Hepatocyte (in vitro differentiated cells): Measurements from ENCODE around the gene YIPF6.

Experiments
- EZH2 ChIP-seq: fragments of 200-600 bp; sonication (generic); IDR thresholded peaks from 2 replicates; pipeline ENCODE4 v1.6.1; 2016; ENCODE audit warnings: antibody characterized with exemption, mild to moderate bottlenecking, borderline replicate concordance
- TF ChIP-seq, protein P1 (sequence below): fragments of 200-600 bp; sonication (generic); IDR thresholded peaks from 2 replicates; pipeline ENCODE4 v1.5.1; 2016; ENCODE audit warnings: antibody characterized with exemption, mild to moderate bottlenecking; ENCODE audit not compliant: poor library complexity

DNA sequence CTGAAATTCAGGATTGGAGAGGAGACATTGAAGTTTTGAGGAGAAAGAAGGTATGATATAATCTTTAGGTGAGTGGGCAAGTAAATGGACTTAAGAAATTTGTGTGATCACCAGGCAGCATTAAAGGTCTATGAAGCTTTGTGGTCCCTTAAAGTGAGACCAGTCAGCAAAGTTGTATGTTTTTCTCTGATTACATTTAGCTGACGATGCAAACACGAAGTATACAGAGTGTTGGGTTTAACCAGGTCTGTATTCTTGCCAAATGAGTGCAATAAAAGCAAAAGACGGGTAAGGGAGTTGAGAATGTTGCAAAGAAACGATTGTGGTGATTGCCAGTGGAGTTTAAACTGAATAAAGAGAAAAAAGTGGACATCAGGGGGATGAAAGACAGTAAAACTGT is 11.6 kb upstream of the YIPF6 start:
- TF ChIP-seq, protein P1, sequence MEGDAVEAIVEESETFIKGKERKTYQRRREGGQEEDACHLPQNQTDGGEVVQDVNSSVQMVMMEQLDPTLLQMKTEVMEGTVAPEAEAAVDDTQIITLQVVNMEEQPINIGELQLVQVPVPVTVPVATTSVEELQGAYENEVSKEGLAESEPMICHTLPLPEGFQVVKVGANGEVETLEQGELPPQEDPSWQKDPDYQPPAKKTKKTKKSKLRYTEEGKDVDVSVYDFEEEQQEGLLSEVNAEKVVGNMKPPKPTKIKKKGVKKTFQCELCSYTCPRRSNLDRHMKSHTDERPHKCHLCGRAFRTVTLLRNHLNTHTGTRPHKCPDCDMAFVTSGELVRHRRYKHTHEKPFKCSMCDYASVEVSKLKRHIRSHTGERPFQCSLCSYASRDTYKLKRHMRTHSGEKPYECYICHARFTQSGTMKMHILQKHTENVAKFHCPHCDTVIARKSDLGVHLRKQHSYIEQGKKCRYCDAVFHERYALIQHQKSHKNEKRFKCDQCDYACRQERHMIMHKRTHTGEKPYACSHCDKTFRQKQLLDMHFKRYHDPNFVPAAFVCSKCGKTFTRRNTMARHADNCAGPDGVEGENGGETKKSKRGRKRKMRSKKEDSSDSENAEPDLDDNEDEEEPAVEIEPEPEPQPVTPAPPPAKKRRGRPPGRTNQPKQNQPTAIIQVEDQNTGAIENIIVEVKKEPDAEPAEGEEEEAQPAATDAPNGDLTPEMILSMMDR = no peak
- no peak for TF ChIP-seq EZH2
